DND-41 (cell line): ENCODE measurements around the gene TAAR5.

Source experiments
- ATAC-seq: fragments of 200-7000 bp; cut with Tn5 transposase; 3 replicates; pipeline ENCODE4 v1.9.1; 2021; ENCODE audit warnings: low read depth; ENCODE audit not compliant: insufficient read depth
- DNase-seq: peaks from one replicate; pipeline ENCODE4 v3.0.0-alpha.2; 2020
- H2AFZ ChIP-seq: 2 replicates; pipeline ENCODE4 v1.6.0; 2012; ENCODE audit warnings: low read depth, low read length
- H3K27ac ChIP-seq: 2 replicates; pipeline ENCODE4 v1.5.1; 2012; ENCODE audit warnings: low read length, inconsistent platforms
- H3K27me3 ChIP-seq: fragments of 200-600 bp; sonication (generic); 2 replicates; pipeline ENCODE4 v1.6.0; 2012; ENCODE audit warnings: low read length, mild to moderate bottlenecking, inconsistent platforms; ENCODE audit not compliant: insufficient read depth, poor library complexity
- H3K36me3 ChIP-seq: 2 replicates; pipeline ENCODE4 v1.5.1; 2012; ENCODE audit warnings: low read length, inconsistent platforms; ENCODE audit not compliant: insufficient read depth
- H3K4me1 ChIP-seq: 2 replicates; pipeline ENCODE4 v1.5.1; 2012; ENCODE audit warnings: mild to moderate bottlenecking, low read length; ENCODE audit not compliant: insufficient read depth
- H3K4me2 ChIP-seq: 2 replicates; pipeline ENCODE4 v1.6.0; 2012; ENCODE audit warnings: mild to moderate bottlenecking, moderate library complexity, low read length, inconsistent platforms; ENCODE audit not compliant: insufficient read depth
- H3K4me3 ChIP-seq, 2 experiments: fragments of 200-600 bp in 1 of 2; shearing (Covaris generic) in 1 of 2; 2 replicates each; pipeline ENCODE4 v1.5.1; 2012 to 2016; ENCODE audit warnings: inconsistent platforms in 2 of 2, low read length in 2 of 2, mild to moderate bottlenecking in 2 of 2, low read depth in 1 of 2, moderate library complexity in 1 of 2
- H3K79me2 ChIP-seq: 2 replicates; pipeline ENCODE4 v1.6.0; 2012; ENCODE audit warnings: low read length, inconsistent platforms; ENCODE audit not compliant: insufficient read depth
- H3K9ac ChIP-seq: 2 replicates; pipeline ENCODE4 v1.6.0; 2012; ENCODE audit warnings: low read depth, mild to moderate bottlenecking, inconsistent platforms, low read length, moderate library complexity
- H3K9me3 ChIP-seq: 2 replicates; pipeline ENCODE4 v1.5.1; 2012; ENCODE audit warnings: low read length, moderate library complexity, mild to moderate bottlenecking, inconsistent platforms; ENCODE audit not compliant: insufficient read depth, severe bottlenecking
- H4K20me1 ChIP-seq: 2 replicates; pipeline ENCODE4 v1.6.0; 2012; ENCODE audit warnings: low read length; ENCODE audit not compliant: insufficient read depth
- EZH2 ChIP-seq: IDR thresholded peaks from 3 replicates; pipeline ENCODE4 v1.6.1; 2012; ENCODE audit warnings: borderline replicate concordance, low read depth, mild to moderate bottlenecking, moderate library complexity, low read length, inconsistent platforms; ENCODE audit not compliant: severe bottlenecking
- TF ChIP-seq, protein P1 (sequence below): IDR thresholded peaks from 2 replicates; pipeline ENCODE4 v1.5.1; 2012; ENCODE audit warnings: borderline replicate concordance, low read length, moderate library complexity, mild to moderate bottlenecking; ENCODE audit not compliant: poor library complexity, severe bottlenecking; ENCODE audit errors: extremely low read depth

The TAAR5 gene

DNA sequence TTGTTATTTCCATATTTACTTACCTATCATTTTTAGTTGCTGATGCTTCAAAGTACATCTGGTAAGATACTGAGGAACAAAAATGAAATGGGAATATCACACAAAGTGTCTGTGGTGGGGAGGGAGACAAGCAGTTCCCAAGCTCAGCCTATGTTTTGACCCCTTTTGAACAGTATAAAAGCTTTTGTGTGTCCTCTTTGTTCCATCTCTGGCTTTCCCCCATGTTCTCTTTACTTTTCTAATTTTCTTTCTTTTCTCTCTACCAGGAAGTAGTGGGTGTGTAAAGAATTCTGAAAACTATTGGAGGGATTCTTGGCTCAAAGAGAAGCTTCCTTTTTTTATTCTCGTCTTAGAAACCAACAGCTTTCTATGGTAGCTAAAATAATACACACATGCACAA is 27.1 kb upstream of the TAAR5 start:
- Histone ChIP-seq H3K4me1 (no peaks in the 10 kb centered on the region), H2AFZ (no peak overlapping the region), H3K4me3 (no peak overlapping the region), H3K4me2 (no peak overlapping the region), H3K9me3 (no peaks in the 10 kb centered on the region), H3K27me3 (no peaks in the 10 kb centered on the region), H3K27ac (no peak overlapping the region), H4K20me1 (no peaks in the 10 kb centered on the region), H3K36me3 (no peaks in the 10 kb centered on the region), H3K79me2 (no peaks in the 10 kb centered on the region), H3K9ac (no peak overlapping the region)
- TF ChIP-seq, protein P1, sequence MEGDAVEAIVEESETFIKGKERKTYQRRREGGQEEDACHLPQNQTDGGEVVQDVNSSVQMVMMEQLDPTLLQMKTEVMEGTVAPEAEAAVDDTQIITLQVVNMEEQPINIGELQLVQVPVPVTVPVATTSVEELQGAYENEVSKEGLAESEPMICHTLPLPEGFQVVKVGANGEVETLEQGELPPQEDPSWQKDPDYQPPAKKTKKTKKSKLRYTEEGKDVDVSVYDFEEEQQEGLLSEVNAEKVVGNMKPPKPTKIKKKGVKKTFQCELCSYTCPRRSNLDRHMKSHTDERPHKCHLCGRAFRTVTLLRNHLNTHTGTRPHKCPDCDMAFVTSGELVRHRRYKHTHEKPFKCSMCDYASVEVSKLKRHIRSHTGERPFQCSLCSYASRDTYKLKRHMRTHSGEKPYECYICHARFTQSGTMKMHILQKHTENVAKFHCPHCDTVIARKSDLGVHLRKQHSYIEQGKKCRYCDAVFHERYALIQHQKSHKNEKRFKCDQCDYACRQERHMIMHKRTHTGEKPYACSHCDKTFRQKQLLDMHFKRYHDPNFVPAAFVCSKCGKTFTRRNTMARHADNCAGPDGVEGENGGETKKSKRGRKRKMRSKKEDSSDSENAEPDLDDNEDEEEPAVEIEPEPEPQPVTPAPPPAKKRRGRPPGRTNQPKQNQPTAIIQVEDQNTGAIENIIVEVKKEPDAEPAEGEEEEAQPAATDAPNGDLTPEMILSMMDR, result no peak
- no peak for TF ChIP-seq EZH2
- DNase-seq (no peak), ATAC-seq (no peak)

DNA sequence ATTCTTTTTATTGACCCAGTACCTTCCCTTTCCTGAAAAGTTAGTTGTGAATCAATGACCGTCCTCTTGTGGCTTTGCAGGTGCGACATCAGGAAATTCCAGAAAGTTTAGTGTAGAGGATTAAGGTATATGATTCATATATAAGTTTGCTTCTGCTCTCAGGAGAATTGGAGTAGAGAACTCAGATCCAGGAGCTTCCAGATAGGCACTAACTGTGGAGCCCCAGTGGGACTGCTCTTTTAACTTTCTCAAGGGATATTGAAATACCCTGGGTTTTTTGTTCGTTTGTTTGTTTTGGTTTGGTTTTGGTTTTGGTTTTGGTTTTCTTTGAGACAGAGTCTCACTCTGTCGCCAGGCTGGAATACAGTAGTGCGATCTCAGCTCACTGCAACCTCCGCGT is 25.0 kb upstream of the TAAR5 start:
- Histone ChIP-seq H3K36me3 (no peaks in the 10 kb centered on the region), H3K4me2 (no peak overlapping the region), H3K27ac (no peak overlapping the region), H3K9me3 (no peaks in the 10 kb centered on the region), H3K4me3 (no peak overlapping the region), H3K9ac (no peak overlapping the region), H2AFZ (no peak overlapping the region), H3K4me1 (no peaks in the 10 kb centered on the region), H4K20me1 (no peaks in the 10 kb centered on the region), H3K27me3 (no peaks in the 10 kb centered on the region), H3K79me2 (no peaks in the 10 kb centered on the region)
- TF ChIP-seq, protein P1, result no peak
- no peak for TF ChIP-seq EZH2
- ATAC-seq, result 0 out of 3 replicates have a peak, but pooled peaks have one; percentile 35
- no peak for DNase-seq

DNA sequence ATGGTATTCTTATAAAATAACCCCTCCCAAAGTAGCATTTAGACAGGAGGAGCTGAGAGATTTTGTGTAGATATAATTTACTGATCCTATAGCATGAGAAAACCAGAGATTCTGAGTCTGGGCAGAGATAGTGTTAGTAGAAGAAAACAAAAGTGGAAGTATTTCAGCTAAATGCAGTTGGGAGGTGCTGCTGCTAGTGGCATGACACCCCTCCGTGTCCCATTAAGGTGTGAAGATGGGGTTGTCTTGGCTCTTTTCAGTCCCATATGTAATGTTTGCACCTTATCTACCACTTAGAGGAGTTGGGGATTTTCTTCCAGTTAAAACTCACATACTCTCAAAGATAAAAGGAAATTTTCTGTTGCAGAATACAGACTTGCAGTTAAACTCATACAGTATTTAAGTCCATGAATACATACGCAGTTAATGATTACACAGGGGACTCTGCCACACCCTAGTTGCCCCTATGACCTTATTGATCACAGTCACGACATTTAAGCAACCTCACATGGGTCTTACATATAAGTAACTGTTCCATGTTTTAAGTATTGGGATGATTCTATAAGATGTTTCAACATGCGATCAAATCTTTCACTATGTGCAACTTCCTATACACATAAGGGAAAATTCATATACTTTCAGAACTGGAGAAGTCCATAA is 23.0 kb upstream of the TAAR5 start:
- Histone ChIP-seq H2AFZ (no peak overlapping the region), H3K9ac (no peak overlapping the region)

More for the DNA sequence above, 23.0 kb upstream of the TAAR5 start:
- no peaks in the 10 kb centered on the region for H4K20me1 ChIP-seq
- no peak overlapping the region for H3K27ac ChIP-seq
- no peaks in the 10 kb centered on the region for H3K36me3 ChIP-seq
- no peak overlapping the region for H3K4me3 ChIP-seq
- H3K27me3 ChIP-seq, result no peaks in the 10 kb centered on the region
- H3K79me2 ChIP-seq, result no peaks in the 10 kb centered on the region
- no peak overlapping the region for H3K4me2 ChIP-seq
- no peaks in the 10 kb centered on the region for H3K4me1 ChIP-seq
- TF ChIP-seq EZH2, result no peak
- TF ChIP-seq, protein P1, result no peak
- no peaks in the 10 kb centered on the region for H3K9me3 ChIP-seq
- no peak for DNase-seq
- ATAC-seq, result no peak
